Activated naive CD4-positive, alpha-beta T cell treated with anti-CD3 and anti-CD28 coated beads, Interleukin-2, amount 50 U/mL, for 24 hours (primary cell): ENCODE data around the gene ABHD16A.

Experiments
- H3K27ac Mint-ChIP-seq: one replicate; pipeline ENCODE4 v1.8.0; 2021; ENCODE audit warnings: mild to moderate bottlenecking, mixed read lengths
- H3K27me3 Mint-ChIP-seq: one replicate; pipeline ENCODE4 v1.8.0; 2021; ENCODE audit warnings: mixed read lengths
- H3K36me3 Mint-ChIP-seq: one replicate; pipeline ENCODE4 v1.8.0; 2021; ENCODE audit warnings: mixed read lengths
- H3K4me1 Mint-ChIP-seq: one replicate; pipeline ENCODE4 v1.8.0; 2021; ENCODE audit warnings: mixed read lengths
- H3K4me3 Mint-ChIP-seq: one replicate; pipeline ENCODE4 v1.8.0; 2021; ENCODE audit warnings: mild to moderate bottlenecking, mixed read lengths
- H3K9me3 Mint-ChIP-seq: one replicate; pipeline ENCODE4 v1.8.0; 2021; ENCODE audit warnings: mixed read lengths

Gene ABHD16A

GRCh38 chr6:31723980-31724691 is 21.0 kb upstream of the ABHD16A start:
- H3K4me3 Mint-ChIP-seq: no peak overlapping the region
- H3K9me3 Mint-ChIP-seq: no peaks in the 10 kb centered on the region
- no peaks in the 10 kb centered on the region for H3K36me3 Mint-ChIP-seq
- H3K27me3 Mint-ChIP-seq: no peaks in the 10 kb centered on the region
- H3K27ac Mint-ChIP-seq: no peak overlapping the region
- peaks cover 32% of the 10 kb centered on the region for H3K4me1 Mint-ChIP-seq

- no peak within 1 kb of the TSS for H3K4me3 Mint-ChIP-seq
Observed at GRCh38 chr6:31723245-31723979, 20.3 kb upstream of the ABHD16A start, which contains the start of gene MPIG6B. Gene MPIG6B (plus strand): TSS chr6:31723373. CDS start chr6:31723384, 11 bp downstream.

GRCh38 chr6:31722173-31722572 is 19.0 kb upstream of the ABHD16A start:
- Mint-ChIP-seq H3K36me3 (no peaks in the 10 kb centered on the region), H3K27me3 (no peaks in the 10 kb centered on the region), H3K27ac (no peak overlapping the region), H3K9me3 (no peaks in the 10 kb centered on the region), H3K4me1 (peaks cover 17% of the 10 kb centered on the region), H3K4me3 (no peak overlapping the region)

More at GRCh38 chr6:31723245-31723979, 20.3 kb upstream of the ABHD16A start, which contains the start of gene MPIG6B:
- Mint-ChIP-seq H3K27ac (no peak within 1 kb of the TSS), H3K4me1 (peaks cover 26% of the 10 kb centered on the region), H3K36me3 (no peaks in the 10 kb centered on the region), H3K27me3 (no peaks in the 10 kb centered on the region), H3K9me3 (no peaks in the 10 kb centered on the region)

GRCh38 chr6:31721351-31722020 is 18.4 kb upstream of the ABHD16A start, which contains the start of gene LY6G6C:
Gene LY6G6C (minus strand): TSS chr6:31721746. CDS start chr6:31721679, 67 bp downstream.
- no peaks in the 10 kb centered on the region for H3K27me3 Mint-ChIP-seq
- H3K4me3 Mint-ChIP-seq: no peak within 1 kb of the TSS
- no peaks in the 10 kb centered on the region for H3K9me3 Mint-ChIP-seq
- peaks cover 10% of the 10 kb centered on the region for H3K4me1 Mint-ChIP-seq
- peak within 1 kb of the TSS; percentile 48 for H3K27ac Mint-ChIP-seq
- H3K36me3 Mint-ChIP-seq: no peaks in the 10 kb centered on the region

DNA sequence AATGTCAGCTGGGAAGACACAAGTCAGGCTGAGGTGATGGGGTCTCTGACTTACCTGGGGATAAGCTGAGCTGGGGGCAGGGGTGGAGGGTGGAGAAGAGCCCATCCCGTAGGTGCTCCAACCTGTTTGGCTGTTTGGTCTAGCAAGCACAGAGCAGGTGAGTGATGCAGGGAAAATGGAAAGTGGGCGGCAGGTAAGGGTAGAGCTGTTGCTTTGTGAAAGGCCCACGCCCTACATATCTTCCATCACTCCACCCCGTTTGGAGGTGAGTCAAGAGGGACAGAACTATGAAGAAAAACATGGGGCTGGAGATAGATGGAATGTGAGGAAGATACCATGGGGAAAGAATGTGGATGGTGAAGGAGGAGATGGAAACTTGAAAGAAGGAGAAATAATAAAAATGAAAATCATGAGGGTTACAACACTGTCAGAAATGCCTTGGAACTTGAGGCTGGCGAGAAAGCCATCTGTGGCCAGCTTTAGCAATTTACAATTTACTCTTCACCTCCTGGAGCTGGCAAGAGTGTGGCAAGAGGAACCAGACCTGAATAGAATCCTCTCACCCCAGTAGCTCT is 17.2 kb upstream of the ABHD16A start:
- no peak overlapping the region for H3K4me3 Mint-ChIP-seq
- no peaks in the 10 kb centered on the region for H3K36me3 Mint-ChIP-seq
- no peaks in the 10 kb centered on the region for H3K9me3 Mint-ChIP-seq
- H3K4me1 Mint-ChIP-seq: no peaks in the 10 kb centered on the region
- H3K27me3 Mint-ChIP-seq: no peaks in the 10 kb centered on the region
- no peak overlapping the region for H3K27ac Mint-ChIP-seq

- Mint-ChIP-seq H3K4me3 (no peak overlapping the region), H3K9me3 (no peaks in the 10 kb centered on the region), H3K27me3 (no peaks in the 10 kb centered on the region), H3K27ac (no peak overlapping the region), H3K4me1 (peaks cover 2% of the 10 kb centered on the region), H3K36me3 (no peaks in the 10 kb centered on the region)
Observed at GRCh38 chr6:31719001-31719400, 15.9 kb upstream of the ABHD16A start.

- peak overlapping the region; percentile 46 for H3K27ac Mint-ChIP-seq
- no peaks in the 10 kb centered on the region for H3K9me3 Mint-ChIP-seq
- H3K36me3 Mint-ChIP-seq: no peaks in the 10 kb centered on the region
- H3K4me3 Mint-ChIP-seq: no peak overlapping the region
- peaks cover 5% of the 10 kb centered on the region for H3K4me1 Mint-ChIP-seq
- no peaks in the 10 kb centered on the region for H3K27me3 Mint-ChIP-seq
Observed at GRCh38 chr6:31718265-31718664, 15.1 kb upstream of the ABHD16A start.

DNA sequence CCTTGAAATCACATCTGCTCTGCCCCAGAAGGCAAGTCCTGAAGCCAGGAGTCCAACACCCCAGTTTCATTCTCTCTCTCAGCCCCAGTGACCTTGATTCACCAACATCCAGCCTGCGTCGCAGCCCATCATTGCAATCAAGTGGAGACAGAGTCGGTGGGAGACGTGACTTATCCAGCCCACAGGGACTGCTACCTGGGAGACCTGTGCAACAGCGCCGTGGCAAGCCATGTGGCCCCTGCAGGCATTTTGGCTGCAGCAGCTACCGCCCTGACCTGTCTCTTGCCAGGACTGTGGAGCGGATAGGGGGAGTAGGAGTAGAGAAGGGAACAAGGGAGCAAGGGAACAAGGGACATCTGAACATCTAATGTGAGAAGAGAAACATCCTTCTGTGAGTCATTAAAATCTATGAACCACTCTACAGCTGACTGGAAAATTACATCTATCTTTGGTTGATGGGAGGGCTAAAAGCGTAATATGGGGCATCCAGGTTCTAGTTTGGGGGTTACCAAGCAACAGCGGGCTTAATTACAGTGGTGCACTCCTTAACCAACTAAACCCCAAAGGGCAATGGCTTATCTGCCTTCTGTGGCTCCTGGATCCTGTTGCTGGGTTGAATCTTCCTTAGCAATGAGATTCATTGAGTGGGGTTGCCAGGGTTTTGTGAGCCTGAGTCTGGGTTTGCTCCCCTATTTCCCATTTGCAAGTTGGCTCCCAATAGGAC is 14.5 kb upstream of the ABHD16A start:
- Mint-ChIP-seq H3K27ac (peak overlapping the region; percentile 14), H3K9me3 (no peaks in the 10 kb centered on the region), H3K4me1 (peaks cover 5% of the 10 kb centered on the region), H3K27me3 (no peaks in the 10 kb centered on the region), H3K4me3 (no peak overlapping the region), H3K36me3 (no peaks in the 10 kb centered on the region)

GRCh38 chr6:31715022-31715958 is 12.2 kb upstream of the ABHD16A start, which contains the start of gene LY6G6D:
Gene LY6G6D (plus strand): TSS chr6:31715348. CDS start chr6:31715356, 8 bp downstream.
- H3K36me3 Mint-ChIP-seq: no peaks in the 10 kb centered on the region
- no peak within 1 kb of the TSS for H3K27ac Mint-ChIP-seq
- H3K9me3 Mint-ChIP-seq: no peaks in the 10 kb centered on the region
- H3K27me3 Mint-ChIP-seq: no peaks in the 10 kb centered on the region
- peaks cover 19% of the 10 kb centered on the region for H3K4me1 Mint-ChIP-seq
- H3K4me3 Mint-ChIP-seq: no peak within 1 kb of the TSS

- no peaks in the 10 kb centered on the region for H3K9me3 Mint-ChIP-seq
- no peaks in the 10 kb centered on the region for H3K27me3 Mint-ChIP-seq
- H3K4me3 Mint-ChIP-seq: no peak overlapping the region
- peaks cover 19% of the 10 kb centered on the region for H3K4me1 Mint-ChIP-seq
- H3K27ac Mint-ChIP-seq: peak overlapping the region; percentile 17
- H3K36me3 Mint-ChIP-seq: no peaks in the 10 kb centered on the region
Observed at GRCh38 chr6:31713991-31714684, 11.0 kb upstream of the ABHD16A start.

DNA sequence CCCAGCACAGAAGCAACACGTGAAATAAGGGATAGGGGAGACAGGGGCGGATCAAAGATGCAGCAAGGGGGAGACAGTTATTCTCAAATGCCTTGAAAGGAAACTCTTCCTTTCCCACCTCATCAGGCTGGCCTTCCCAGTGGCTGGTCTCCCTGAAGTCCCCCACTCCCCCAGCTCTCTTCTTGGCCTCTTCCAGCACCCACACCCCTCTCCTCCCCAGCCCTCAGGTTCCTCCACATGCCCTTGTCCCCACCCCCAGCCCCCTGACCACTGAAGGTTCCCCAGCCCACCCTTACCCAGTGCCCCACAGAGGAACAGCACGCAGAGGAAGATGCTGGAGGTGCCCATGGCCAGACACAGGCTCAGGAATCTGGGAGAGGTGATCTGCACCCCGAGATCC is 10.3 kb upstream of the ABHD16A start:
- Mint-ChIP-seq H3K4me1 (peaks cover 19% of the 10 kb centered on the region), H3K27ac (no peak overlapping the region), H3K36me3 (no peaks in the 10 kb centered on the region), H3K27me3 (no peaks in the 10 kb centered on the region), H3K9me3 (no peaks in the 10 kb centered on the region), H3K4me3 (no peak overlapping the region)

DNA sequence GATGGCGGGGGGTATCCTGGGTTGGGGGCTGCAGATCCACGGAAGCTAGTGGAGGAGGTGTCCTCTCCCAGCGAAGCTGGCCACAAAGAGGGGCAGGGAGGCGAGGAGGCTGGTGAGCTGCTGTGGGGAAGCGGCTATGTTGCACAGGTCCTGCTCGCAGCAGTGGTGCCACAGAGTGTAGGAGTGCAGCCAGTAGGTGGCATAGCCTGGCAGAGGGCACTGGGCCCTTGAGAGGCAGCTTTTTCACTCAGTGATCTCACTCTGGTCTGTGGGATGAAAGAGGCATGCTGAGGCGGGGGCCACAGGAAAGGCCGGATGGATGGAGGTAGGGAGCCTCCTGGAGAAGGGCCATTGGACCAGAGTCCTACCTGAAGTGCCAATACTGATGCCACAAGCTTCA is 9.2 kb upstream of the ABHD16A start:
- Mint-ChIP-seq H3K9me3 (no peaks in the 10 kb centered on the region), H3K4me1 (peaks cover 19% of the 10 kb centered on the region), H3K27me3 (no peaks in the 10 kb centered on the region), H3K36me3 (no peaks in the 10 kb centered on the region), H3K27ac (no peak overlapping the region), H3K4me3 (no peak overlapping the region)

- no peak overlapping the region for H3K4me3 Mint-ChIP-seq
- no peaks in the 10 kb centered on the region for H3K27me3 Mint-ChIP-seq
- no peaks in the 10 kb centered on the region for H3K9me3 Mint-ChIP-seq
- no peaks in the 10 kb centered on the region for H3K36me3 Mint-ChIP-seq
- no peak overlapping the region for H3K27ac Mint-ChIP-seq
- peaks cover 19% of the 10 kb centered on the region for H3K4me1 Mint-ChIP-seq
Observed at GRCh38 chr6:31711233-31711632, 8.1 kb upstream of the ABHD16A start.
